ENCODE results near the gene ARHGEF10L.

ARHGEF10L gene

DNA sequence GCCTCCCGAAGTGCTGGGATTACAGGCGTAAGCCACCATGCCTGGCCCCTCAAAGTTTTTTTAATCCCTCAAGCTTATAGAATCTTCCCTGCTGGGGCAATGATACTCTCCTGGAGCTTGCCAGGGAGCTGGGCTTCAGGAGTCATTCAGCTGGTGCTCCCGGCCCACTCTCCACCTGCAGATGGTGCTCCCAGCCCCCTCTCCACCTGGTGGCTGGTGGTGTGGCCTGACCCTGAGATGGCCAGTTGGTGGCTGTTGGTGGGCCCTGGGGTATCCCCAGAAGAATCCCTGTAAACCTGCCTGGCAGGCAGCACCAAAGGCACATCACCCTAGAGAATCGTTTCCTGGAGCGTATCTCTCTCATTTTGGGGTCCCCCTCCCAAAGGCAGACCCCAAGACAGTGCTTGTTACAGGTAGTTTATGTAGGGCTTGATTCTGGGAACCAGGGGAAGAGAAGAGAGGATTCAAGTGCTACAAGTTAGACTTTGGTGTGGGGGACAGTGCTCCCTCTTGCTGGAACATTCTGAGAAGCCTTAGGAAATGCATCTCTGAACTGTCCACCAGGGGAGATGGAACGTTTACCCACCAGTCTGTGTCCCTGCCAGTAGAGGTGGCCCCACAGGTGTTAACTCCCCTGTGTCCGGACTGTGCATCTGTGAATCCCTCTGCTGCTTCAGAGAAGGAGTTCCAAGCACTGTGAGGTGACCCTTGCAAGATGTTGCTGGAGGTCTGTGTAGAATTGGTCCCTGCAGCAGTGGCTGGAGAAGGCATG, 186.5 kb downstream of the ARHGEF10L start:
- H3K4me3 ChIP-seq (ENCODE audit: control insufficient read depth, low read depth, low read length): no peak overlapping the region
- TF ChIP-seq, protein P1, sequence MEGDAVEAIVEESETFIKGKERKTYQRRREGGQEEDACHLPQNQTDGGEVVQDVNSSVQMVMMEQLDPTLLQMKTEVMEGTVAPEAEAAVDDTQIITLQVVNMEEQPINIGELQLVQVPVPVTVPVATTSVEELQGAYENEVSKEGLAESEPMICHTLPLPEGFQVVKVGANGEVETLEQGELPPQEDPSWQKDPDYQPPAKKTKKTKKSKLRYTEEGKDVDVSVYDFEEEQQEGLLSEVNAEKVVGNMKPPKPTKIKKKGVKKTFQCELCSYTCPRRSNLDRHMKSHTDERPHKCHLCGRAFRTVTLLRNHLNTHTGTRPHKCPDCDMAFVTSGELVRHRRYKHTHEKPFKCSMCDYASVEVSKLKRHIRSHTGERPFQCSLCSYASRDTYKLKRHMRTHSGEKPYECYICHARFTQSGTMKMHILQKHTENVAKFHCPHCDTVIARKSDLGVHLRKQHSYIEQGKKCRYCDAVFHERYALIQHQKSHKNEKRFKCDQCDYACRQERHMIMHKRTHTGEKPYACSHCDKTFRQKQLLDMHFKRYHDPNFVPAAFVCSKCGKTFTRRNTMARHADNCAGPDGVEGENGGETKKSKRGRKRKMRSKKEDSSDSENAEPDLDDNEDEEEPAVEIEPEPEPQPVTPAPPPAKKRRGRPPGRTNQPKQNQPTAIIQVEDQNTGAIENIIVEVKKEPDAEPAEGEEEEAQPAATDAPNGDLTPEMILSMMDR (IDR thresholded peaks at IDR 0.05; ENCODE audit: control insufficient read depth, insufficient read depth, low read depth, low read length, missing control alignments): no peak
- no peak for DNase-seq (ENCODE audit: low read depth)

DNA sequence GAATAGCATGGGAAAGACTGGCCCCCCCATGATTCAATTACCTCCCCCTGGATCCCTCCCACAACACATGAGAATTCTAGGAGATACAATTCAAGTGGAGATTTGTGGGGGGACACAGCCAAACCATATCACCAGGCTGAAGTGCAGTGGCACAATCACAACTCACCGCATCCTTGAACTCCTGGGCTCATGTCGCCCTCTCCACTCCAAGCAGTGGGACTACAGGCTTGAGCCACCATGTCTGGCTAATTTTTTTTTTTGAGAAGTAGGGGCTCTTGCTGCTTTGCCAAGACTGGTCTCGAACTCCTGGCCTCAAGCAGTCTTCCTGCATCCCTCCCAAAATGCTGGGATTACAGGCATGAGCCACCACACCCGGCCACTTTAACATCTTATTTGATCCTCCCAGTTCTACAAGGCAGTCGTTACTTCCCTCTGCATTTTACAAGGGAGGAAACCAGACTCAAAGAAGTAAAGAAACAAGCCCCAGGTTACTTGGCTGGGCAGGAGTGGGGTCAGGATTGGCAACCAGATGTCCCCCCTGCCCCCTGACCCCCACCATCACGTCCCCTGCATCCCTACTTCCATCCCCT, 188.7 kb downstream of the ARHGEF10L start:
- TF ChIP-seq, protein P1 (IDR thresholded peaks at IDR 0.05; ENCODE audit: control insufficient read depth, insufficient read depth, low read depth, low read length, missing control alignments): no peak
- DNase-seq (ENCODE audit: low read depth): no peak
- no peak overlapping the region for H3K4me3 ChIP-seq (ENCODE audit: control insufficient read depth, low read depth, low read length)

DNA sequence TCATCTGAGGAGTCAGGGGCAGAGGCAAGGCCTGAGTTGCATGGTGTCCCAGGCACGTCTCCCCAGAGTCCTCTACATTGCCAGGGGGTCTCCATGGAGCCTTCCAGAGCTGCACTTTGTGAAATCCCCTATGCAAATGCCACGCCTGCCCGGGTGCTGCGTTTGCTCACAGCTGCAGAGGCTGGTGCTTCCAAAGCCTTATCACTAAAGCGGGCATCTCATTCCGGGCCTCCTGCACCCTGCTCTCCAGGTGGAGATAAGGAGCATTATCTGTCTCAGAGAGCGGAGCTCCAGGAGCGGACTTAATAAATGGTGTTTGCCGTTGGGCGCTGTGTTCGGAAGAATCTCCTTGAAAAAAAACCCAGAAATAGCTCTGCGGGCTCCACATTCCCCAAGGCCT, 189.8 kb downstream of the ARHGEF10L start:
- DNase-seq (ENCODE audit: low read depth): no peak
- H3K4me3 ChIP-seq (ENCODE audit: control insufficient read depth, low read depth, low read length): no peak overlapping the region
- TF ChIP-seq, protein P1 (IDR thresholded peaks at IDR 0.05; ENCODE audit: control insufficient read depth, insufficient read depth, low read depth, low read length, missing control alignments): no peak

DNA sequence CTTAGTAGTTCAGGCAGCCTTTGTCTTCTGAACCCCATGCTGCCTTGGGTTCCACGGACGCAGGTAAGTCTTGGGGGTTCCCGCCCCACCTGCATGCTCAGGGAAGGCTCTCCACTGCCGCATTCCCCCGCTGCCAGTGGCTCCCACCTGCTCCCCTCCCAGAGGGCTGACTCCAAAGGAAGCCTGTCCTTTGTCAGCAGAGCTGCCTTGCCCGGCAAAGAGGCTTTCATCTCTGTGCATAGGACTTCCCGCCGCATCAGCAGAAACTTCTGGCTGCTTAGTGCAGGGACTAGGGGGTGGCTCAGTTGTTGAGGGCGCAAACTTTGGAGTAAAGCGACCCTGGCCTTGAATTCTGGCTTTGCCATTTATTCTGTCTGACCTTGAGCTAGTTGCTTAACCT, 190.4 kb downstream of the ARHGEF10L start:
- DNase-seq (ENCODE audit: low read depth): no peak
- TF ChIP-seq, protein P1 (IDR thresholded peaks at IDR 0.05; ENCODE audit: control insufficient read depth, insufficient read depth, low read depth, low read length, missing control alignments): no peak
- H3K4me3 ChIP-seq (ENCODE audit: control insufficient read depth, low read depth, low read length): no peak overlapping the region

DNA sequence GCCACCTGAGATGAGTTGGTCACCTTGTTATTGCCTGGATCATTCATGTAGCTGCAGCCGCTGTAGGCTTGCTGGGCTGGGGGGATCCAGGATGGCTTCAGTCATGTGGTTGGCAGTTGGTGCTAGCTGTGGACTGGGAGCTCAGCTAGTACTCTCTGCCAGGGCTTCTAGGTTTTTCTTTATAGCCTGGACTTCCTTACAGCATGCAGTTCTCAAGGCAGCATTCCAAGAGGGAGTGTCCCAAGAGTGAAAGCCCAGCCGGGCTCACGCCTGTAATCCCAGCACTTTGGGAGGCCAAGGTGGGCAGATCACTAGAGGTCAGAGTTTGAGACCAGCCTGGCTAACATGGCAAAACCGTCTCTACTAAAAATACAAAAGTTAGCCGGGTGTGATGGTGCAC, 192.0 kb downstream of the ARHGEF10L start:
- TF ChIP-seq, protein P1 (IDR thresholded peaks at IDR 0.05; ENCODE audit: control insufficient read depth, insufficient read depth, low read depth, low read length, missing control alignments): no peak
- no peak for DNase-seq (ENCODE audit: low read depth)
- no peak overlapping the region for H3K4me3 ChIP-seq (ENCODE audit: control insufficient read depth, low read depth, low read length)

DNA sequence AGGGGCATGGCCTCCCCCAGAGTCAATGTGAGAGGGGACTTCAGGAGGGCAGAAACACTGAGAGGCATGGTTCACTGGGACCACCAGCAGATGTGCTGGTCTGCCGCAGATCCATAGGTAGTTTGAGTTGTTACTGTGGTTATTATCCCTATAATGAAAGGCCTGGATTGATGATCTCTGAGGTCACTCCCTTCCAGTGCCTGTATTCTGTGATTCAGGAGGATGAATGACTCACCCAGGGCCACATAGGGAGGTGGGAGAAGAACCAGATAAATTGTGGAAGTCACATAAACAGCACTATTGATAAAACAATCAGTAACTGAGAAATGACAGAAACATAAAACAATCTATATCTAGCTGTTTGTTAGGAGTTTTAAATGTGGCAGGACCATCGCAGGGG, 193.0 kb downstream of the ARHGEF10L start:
- no peak for DNase-seq (ENCODE audit: low read depth)
- H3K4me3 ChIP-seq (ENCODE audit: control insufficient read depth, low read depth, low read length): no peak overlapping the region
- TF ChIP-seq, protein P1 (IDR thresholded peaks at IDR 0.05; ENCODE audit: control insufficient read depth, insufficient read depth, low read depth, low read length, missing control alignments): no peak
